ENCODE data around the gene SPC24.
"Not testable (repeated sequence)": the region's sequence is repeated elsewhere in the genome, so short reads cannot be mapped to it uniquely, and the experiment has no call there.

SPC24 gene

DNA sequence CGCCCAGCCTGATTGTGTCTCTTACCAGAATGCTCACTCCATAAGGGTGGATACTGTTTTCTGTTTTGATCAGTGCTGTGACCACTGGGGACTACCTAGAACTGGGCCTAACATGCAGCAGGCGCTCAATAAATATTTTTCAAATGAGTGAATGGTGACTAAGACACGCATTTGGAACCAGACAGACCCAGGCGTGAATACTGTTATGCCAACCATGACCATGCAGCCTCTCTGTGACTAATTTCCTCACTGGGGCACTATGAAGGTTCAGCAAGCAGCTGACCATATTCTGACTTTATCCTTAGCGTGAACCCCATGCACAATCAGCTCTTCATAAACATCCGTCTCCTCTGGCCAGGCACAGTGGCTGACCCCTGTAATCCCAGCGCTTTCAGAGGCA is 13.0 kb upstream of the SPC24 start:
- in situ Hi-C loops (cut with MboI; ENCODE audit: low pct_unique_long_range_greater_than_20kb, low sequenced_read_pairs): no loop called here
- DNase-seq: no peak

GRCh38 chr19:11166281-11167142 is 10.9 kb upstream of the SPC24 start:
- DNase-seq: no peak
- in situ Hi-C loops (cut with MboI; ENCODE audit: low pct_unique_long_range_greater_than_20kb, low sequenced_read_pairs): no loop called here

DNA sequence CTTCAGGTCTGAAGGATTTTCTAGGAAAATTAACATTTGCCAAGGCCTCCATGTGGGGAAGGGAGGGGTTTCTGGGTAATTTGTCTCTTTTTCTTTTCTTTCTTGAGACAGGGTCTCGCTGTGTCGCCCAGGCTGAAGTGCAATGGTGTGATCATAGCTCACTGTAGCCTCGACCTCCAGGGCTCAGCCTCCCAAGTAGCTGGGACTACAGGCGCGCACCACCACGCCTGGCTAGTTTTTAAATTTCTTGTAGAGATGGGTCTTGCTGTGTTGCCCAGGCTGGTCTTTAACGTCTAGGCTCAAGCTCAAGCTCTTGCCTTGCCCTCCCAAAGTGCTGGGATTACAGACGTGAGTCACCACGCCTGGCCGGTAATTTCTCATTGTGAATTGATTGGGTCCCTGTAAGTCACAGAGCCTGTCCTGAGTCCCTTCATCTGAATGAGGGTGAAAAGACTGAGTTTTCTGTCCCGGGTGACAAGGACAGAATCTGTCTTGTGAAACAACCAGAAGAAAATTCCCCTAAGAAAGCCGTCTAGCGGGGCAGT is 10.0 kb upstream of the SPC24 start:
- no peak for DNase-seq
- in situ Hi-C loops (cut with MboI; ENCODE audit: low pct_unique_long_range_greater_than_20kb, low sequenced_read_pairs): no loop called here

GRCh38 chr19:11164879-11165406 is 9.4 kb upstream of the SPC24 start:
- in situ Hi-C loops (cut with MboI; ENCODE audit: low pct_unique_long_range_greater_than_20kb, low sequenced_read_pairs): no loop called here
- DNase-seq: no peak

GRCh38 chr19:11164296-11164695 is 8.7 kb upstream of the SPC24 start:
- in situ Hi-C loops (cut with MboI; ENCODE audit: low pct_unique_long_range_greater_than_20kb, low sequenced_read_pairs): no loop called here
- no peak for DNase-seq

DNA sequence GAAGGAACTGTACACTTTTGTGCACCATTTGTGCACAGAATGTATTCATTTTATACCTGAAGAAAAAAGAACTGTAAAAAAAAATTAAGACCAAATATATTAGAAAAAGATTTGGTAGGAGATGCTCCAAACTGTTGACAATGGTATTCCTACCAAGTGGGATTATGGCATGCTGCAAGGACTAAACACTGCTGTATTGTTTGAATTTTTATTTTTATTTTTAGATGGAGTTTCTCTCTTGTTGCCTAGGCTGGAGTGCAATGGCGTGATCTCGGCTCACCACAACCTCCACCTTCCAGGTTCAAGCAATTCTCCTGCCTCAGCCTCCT is 4.8 kb upstream of the SPC24 start:
- DNase-seq; in situ Hi-C loops (cut with MboI; ENCODE audit: low pct_unique_long_range_greater_than_20kb, low sequenced_read_pairs): not testable (repeated sequence)

- DNase-seq: no peak
- in situ Hi-C loops (cut with MboI; ENCODE audit: low pct_unique_long_range_greater_than_20kb, low sequenced_read_pairs): no loop called here
Measured at GRCh38 chr19:11159598-11160439, 4.2 kb upstream of the SPC24 start.

DNA sequence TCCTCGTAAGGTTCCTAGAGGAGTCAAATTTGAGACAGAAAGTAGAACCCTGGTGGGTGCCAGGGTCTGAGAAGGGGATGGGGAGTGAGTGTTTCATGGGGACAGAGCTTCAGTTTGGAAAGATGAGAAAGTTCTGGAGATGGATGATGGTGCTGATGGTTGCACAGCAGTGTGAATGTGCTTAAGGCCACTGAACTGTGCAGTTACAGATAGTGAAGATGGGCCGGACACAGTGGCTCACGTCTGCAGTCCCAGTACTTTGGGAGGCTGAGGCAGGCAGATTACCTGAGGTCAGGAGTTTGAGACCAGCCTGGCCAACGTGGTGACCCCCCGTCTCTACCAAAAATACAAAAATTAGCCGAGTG is 917 bp downstream of the SPC24 start:
- in situ Hi-C loops (cut with MboI; ENCODE audit: low pct_unique_long_range_greater_than_20kb, low sequenced_read_pairs): no loop called here
- DNase-seq: no peak

- no peak for DNase-seq
Measured at GRCh38 chr19:11152318-11153062, 3.1 kb downstream of the SPC24 start.

GRCh38 chr19:11151181-11151580 is 4.4 kb downstream of the SPC24 start:
- in situ Hi-C loops (cut with MboI; ENCODE audit: low pct_unique_long_range_greater_than_20kb, low sequenced_read_pairs): no loop called here
- no peak for DNase-seq

More at GRCh38 chr19:11152318-11153062, 3.1 kb downstream of the SPC24 start:
- in situ Hi-C loops (cut with MboI; ENCODE audit: low pct_unique_long_range_greater_than_20kb, low sequenced_read_pairs): no loop called here

- in situ Hi-C loops (cut with MboI; ENCODE audit: low pct_unique_long_range_greater_than_20kb, low sequenced_read_pairs): no loop called here
- DNase-seq: no peak
Measured at GRCh38 chr19:11148001-11148400, 7.6 kb downstream of the SPC24 start.

- DNase-seq: no peak
- in situ Hi-C loops (cut with MboI; ENCODE audit: low pct_unique_long_range_greater_than_20kb, low sequenced_read_pairs): no loop called here
Measured at GRCh38 chr19:11145536-11145924, 10.1 kb downstream of the SPC24 start.

GRCh38 chr19:11142528-11143171 is 12.9 kb downstream of the SPC24 start:
- DNase-seq: no peak
- in situ Hi-C loops (cut with MboI; ENCODE audit: low pct_unique_long_range_greater_than_20kb, low sequenced_read_pairs): no loop called here

GRCh38 chr19:11141937-11142527 is 13.6 kb downstream of the SPC24 start:
- in situ Hi-C loops (cut with MboI; ENCODE audit: low pct_unique_long_range_greater_than_20kb, low sequenced_read_pairs): no loop called here
- DNase-seq: no peak

DNA sequence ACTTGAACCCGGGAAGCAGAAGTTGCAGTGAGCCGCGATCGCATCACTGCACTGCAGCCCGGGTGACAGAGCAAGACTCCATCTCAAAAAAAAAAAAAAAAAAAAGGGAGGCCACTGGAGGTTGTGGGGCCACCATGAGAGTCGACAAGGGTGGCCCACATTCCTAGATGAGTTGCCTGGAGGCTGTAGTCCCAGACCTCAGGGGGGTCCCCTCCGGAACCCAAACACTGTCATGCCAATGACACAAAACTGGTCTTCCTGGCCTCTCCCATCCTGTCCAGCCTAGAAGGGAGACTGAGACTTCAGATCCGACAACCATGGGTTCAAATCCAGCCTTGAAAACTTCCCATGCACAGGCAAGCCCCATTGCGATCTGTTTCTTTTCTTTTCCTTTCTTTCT is 14.7 kb downstream of the SPC24 start:
- in situ Hi-C loops (cut with MboI; ENCODE audit: low pct_unique_long_range_greater_than_20kb, low sequenced_read_pairs): no loop called here
- DNase-seq: no peak

- DNase-seq; in situ Hi-C loops (cut with MboI; ENCODE audit: low pct_unique_long_range_greater_than_20kb, low sequenced_read_pairs): not testable (repeated sequence)
Measured at GRCh38 chr19:11140023-11140538, 15.5 kb downstream of the SPC24 start.

DNA sequence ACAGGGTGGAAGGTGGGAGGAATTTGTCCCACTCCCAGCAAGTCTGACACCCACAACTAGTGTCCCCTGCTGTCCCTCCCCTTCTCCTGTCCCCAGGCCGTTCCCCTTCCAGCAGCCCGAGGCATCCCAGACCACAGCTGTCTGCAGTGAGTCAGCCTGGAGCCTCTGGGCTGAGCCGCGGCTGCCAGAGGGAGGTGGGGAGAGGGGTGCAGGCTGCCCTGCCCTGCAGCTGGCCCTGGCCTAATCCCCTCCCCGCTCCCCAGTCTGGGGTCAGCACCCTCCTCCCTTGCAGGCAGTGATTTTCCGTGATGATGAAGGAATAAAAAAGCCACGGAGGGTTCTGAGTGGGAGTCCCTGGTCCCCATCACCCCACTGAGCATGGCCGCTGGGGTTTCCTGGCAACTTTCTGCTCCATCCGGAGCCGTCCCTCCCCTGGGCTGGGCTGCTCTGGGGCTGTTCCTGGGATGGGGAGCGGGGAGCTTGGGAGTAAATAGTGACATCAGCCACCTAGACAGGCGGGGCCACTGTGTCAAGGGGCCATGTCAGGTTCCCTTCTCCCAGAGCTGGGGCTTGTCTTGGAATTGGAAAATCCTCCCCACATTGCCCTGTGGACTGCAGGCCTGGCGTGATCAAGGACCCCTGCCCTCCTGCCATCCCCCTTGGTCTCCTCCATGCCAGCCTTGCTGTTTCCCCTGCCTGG is 16.8 kb downstream of the SPC24 start:
- peak; percentile 55 for DNase-seq
- in situ Hi-C loops (cut with MboI; ENCODE audit: low pct_unique_long_range_greater_than_20kb, low sequenced_read_pairs): no loop called here

Data from KBM-7 (cell line).